ENCODE measurements around the gene RETREG2.

DNA sequence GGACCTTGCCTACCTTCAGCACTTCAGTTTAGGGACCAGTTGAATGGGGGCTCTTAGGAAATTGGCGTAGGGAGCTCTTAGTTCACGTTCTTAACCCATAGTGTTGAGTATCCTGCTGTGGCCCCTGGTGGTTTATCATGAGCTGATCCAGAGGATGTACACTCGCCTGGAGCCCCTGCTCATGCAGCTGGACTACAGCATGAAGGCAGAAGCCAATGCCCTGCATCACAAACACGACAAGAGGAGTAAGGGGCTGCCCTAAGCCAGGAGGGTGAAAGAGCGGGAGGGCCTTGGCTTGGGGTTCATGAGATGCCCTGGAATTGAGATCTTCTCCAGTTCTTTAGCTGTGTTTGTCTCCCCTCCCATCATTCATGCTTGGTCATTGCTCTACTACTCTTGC, 2.9 kb downstream of the RETREG2 start:
- TF ChIP-seq, protein P1, sequence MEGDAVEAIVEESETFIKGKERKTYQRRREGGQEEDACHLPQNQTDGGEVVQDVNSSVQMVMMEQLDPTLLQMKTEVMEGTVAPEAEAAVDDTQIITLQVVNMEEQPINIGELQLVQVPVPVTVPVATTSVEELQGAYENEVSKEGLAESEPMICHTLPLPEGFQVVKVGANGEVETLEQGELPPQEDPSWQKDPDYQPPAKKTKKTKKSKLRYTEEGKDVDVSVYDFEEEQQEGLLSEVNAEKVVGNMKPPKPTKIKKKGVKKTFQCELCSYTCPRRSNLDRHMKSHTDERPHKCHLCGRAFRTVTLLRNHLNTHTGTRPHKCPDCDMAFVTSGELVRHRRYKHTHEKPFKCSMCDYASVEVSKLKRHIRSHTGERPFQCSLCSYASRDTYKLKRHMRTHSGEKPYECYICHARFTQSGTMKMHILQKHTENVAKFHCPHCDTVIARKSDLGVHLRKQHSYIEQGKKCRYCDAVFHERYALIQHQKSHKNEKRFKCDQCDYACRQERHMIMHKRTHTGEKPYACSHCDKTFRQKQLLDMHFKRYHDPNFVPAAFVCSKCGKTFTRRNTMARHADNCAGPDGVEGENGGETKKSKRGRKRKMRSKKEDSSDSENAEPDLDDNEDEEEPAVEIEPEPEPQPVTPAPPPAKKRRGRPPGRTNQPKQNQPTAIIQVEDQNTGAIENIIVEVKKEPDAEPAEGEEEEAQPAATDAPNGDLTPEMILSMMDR (IDR thresholded peaks at IDR 0.05; ENCODE audit: poor library complexity, severe bottlenecking): no peak
- no peak for TF ChIP-seq SMC3 (conservative IDR thresholded peaks at IDR 0.05; ENCODE audit: poor library complexity)
- no peak for TF ChIP-seq POLR2AphosphoS5 (IDR thresholded peaks at IDR 0.05)
- TF ChIP-seq EP300 (conservative IDR thresholded peaks at IDR 0.05; ENCODE audit: poor library complexity, severe bottlenecking): no peak
- TF ChIP-seq, protein P2, sequence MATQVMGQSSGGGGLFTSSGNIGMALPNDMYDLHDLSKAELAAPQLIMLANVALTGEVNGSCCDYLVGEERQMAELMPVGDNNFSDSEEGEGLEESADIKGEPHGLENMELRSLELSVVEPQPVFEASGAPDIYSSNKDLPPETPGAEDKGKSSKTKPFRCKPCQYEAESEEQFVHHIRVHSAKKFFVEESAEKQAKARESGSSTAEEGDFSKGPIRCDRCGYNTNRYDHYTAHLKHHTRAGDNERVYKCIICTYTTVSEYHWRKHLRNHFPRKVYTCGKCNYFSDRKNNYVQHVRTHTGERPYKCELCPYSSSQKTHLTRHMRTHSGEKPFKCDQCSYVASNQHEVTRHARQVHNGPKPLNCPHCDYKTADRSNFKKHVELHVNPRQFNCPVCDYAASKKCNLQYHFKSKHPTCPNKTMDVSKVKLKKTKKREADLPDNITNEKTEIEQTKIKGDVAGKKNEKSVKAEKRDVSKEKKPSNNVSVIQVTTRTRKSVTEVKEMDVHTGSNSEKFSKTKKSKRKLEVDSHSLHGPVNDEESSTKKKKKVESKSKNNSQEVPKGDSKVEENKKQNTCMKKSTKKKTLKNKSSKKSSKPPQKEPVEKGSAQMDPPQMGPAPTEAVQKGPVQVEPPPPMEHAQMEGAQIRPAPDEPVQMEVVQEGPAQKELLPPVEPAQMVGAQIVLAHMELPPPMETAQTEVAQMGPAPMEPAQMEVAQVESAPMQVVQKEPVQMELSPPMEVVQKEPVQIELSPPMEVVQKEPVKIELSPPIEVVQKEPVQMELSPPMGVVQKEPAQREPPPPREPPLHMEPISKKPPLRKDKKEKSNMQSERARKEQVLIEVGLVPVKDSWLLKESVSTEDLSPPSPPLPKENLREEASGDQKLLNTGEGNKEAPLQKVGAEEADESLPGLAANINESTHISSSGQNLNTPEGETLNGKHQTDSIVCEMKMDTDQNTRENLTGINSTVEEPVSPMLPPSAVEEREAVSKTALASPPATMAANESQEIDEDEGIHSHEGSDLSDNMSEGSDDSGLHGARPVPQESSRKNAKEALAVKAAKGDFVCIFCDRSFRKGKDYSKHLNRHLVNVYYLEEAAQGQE (IDR thresholded peaks at IDR 0.05; ENCODE audit: borderline replicate concordance): no peak
- no peak for TF ChIP-seq MXI1 (conservative IDR thresholded peaks at IDR 0.05; ENCODE audit: poor library complexity, severe bottlenecking)
- TF ChIP-seq RAD21 (conservative IDR thresholded peaks at IDR 0.05): no peak
- no peak for TF ChIP-seq EZH2 (IDR thresholded peaks at IDR 0.05; ENCODE audit: borderline replicate concordance, insufficient read depth, low read length, poor library complexity, severe bottlenecking)
